Natural killer cell treated with Interleukin-12 subunit alpha and Interleukin-12 subunit beta and Interleukin-15 and Interleukin-18, amount 100 ng/mL, for 72 hours (primary cell): ENCODE results near the gene ERGIC3. TPM values are rescaled to one million over a fixed set of nuclear protein-coding genes. Genes with fewer than 3 reads are reported as not detected.

Experiments
- ATAC-seq, 2 donors: fragments of 150-1000 bp; cut with Tn5 transposase in 1 of 2; sonication (Bioruptor Pico), chemical (Tn5 transposase) in 1 of 2; 2 replicates each; pipeline ENCODE4 v1.10.0; 2021
- DNase-seq: peaks from one replicate; pipeline ENCODE4 v3.0.0; 2022; ENCODE audit warnings: low spot score
- H3K27ac Mint-ChIP-seq, 2 donors: 1 replicate in 1 of 2; 2 replicates in 1 of 2; pipeline ENCODE4 v1.8.0; 2022; ENCODE audit warnings: mixed read lengths in 2 of 2, mild to moderate bottlenecking in 1 of 2, moderate library complexity in 1 of 2
- H3K27me3 Mint-ChIP-seq, 2 donors: 1 replicate in 1 of 2; 2 replicates in 1 of 2; pipeline ENCODE4 v1.8.0; 2022; ENCODE audit warnings: mixed read lengths in 2 of 2
- H3K36me3 Mint-ChIP-seq: one replicate; pipeline ENCODE4 v1.8.0; 2022; ENCODE audit warnings: mixed read lengths
- H3K4me1 Mint-ChIP-seq, 2 donors: 1 replicate in 1 of 2; 2 replicates in 1 of 2; pipeline ENCODE4 v1.8.0; 2022; ENCODE audit warnings: low read depth in 2 of 2, mixed read lengths in 2 of 2, mild to moderate bottlenecking in 1 of 2
- H3K4me3 Mint-ChIP-seq: one replicate; pipeline ENCODE4 v1.8.0; 2022; ENCODE audit warnings: mixed read lengths
- H3K9me3 Mint-ChIP-seq: 2 replicates; pipeline ENCODE4 v1.8.0; 2022; ENCODE audit warnings: mixed read lengths
- total RNA-seq, 2 donors: library from RNA; stranded (reverse); gene quantifications; one replicate each; pipeline ENCODE4 v1.2.3, GENCODE V29; 2022

The ERGIC3 gene
- total RNA-seq, 2 donors from 2014 or later, result 129 to 164 TPM

DNA sequence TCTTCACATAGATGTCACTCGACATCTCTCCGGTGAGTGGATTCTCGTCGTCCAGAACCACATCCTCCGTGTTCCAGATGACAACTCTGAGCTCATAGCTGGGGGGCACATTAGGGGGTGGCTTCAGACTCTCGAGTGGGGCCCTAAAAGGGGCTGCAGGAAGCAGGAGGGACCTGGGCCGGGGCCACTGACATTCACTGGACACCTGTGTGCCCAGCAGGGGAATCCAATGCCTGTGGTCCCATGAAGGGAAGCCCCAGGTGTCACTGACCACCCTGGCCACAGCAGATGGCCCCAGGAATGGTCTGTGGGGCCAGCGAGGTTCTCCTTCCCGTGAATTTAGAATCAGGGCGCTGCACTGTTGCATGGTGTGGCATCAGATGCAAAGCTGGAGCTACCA lies 18.7 kb downstream of the ERGIC3 start:
- no peak for DNase-seq
- H3K9me3 Mint-ChIP-seq, result no peaks in the 10 kb centered on the region
- ATAC-seq, result no peak
- no peaks in the 10 kb centered on the region for H3K36me3 Mint-ChIP-seq
- H3K27me3 Mint-ChIP-seq, result no peaks in the 10 kb centered on the region
- H3K4me1 Mint-ChIP-seq, result peaks cover 2 to 5% of the 10 kb centered on the region in 2 donors
- no peak overlapping the region for H3K4me3 Mint-ChIP-seq
- H3K27ac Mint-ChIP-seq, result no peak overlapping the region

DNA sequence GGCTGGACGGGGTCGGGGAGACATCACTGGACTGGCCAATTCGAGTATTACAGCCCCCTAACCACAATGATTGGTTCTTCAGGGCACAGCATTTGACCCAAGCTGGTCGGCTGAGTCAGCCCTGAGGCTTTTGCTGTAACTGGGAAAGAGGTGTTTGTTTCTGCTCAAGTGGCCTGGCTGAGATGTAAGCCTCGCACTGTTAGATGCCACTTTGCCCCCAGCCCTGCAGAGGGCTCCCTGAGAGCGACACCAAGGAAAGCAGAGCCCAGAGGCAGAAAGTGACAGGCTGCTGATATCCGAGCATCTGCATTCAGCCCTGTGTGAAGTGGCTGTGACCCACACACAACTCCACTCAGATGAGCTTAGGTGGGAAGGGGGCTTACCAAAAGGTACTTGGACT lies 19.4 kb downstream of the ERGIC3 start:
- ATAC-seq (peak; percentile 15 to 52), DNase-seq (no peak)
- H3K27ac Mint-ChIP-seq, result peak overlapping the region in 1 of 2 donors; percentile 59
- no peaks in the 10 kb centered on the region for H3K9me3 Mint-ChIP-seq
- H3K27me3 Mint-ChIP-seq, result no peaks in the 10 kb centered on the region
- H3K36me3 Mint-ChIP-seq, result no peaks in the 10 kb centered on the region
- peaks cover 2 to 5% of the 10 kb centered on the region in 2 donors for H3K4me1 Mint-ChIP-seq
- H3K4me3 Mint-ChIP-seq, result no peak overlapping the region

DNA sequence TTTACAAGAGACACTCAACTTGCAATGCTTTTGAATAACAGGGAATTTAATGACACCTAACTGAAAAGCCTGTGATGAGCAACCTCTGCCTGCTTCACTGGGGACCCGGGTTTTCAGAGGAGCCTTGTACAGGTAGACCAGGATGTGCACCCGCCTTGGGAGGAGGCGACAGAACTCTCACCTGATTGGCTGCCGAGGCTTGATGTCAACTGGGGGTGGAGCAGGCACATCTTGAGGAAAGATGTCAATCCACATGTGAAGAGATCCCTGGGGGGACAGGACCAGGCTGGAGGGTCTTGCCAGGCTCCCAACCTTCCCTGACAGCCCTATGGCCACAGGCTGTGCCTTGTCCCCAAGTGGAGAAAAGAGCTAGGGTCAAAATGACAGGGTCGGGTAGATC lies 19.8 kb downstream of the ERGIC3 start:
- DNase-seq (peak; percentile 38), ATAC-seq (no peak)
- H3K4me3 Mint-ChIP-seq, result no peak overlapping the region
- H3K9me3 Mint-ChIP-seq, result no peaks in the 10 kb centered on the region
- no peaks in the 10 kb centered on the region for H3K36me3 Mint-ChIP-seq
- H3K27me3 Mint-ChIP-seq, result no peaks in the 10 kb centered on the region
- H3K27ac Mint-ChIP-seq, result peak overlapping the region in 1 of 2 donors; percentile 59
- peaks cover 2 to 5% of the 10 kb centered on the region in 2 donors for H3K4me1 Mint-ChIP-seq

DNA sequence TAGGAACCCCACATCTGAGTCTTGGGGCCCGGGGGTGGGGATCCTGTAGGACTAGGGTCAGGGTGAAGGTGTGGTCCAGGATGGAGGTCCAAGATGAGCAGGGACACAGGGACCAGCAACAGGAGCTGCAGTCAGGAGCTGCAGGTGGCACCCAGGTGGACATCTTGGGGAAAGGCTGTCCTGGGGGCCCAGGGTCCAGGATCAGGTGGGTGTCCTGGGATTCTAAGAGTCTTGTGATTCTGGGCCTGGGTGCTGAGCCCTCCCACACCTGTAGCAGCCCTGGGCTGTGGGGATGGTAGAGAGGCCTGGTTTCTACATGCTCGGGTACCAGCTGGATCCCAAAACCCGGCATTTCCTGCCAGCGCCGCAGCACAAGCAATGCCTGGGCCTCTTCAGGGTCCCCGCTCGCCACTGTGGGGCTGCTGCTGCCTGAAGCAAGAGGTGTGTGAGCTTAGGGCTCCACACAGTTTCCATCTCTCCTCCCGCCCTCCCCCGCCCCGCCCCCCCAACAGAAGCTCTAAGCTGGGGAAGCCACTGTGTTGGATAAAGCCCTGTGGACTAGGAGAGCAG lies 20.7 kb downstream of the ERGIC3 start:
- Mint-ChIP-seq H3K27ac (no peak overlapping the region), H3K9me3 (no peaks in the 10 kb centered on the region), H3K36me3 (no peaks in the 10 kb centered on the region), H3K4me1 (peaks cover 2 to 5% of the 10 kb centered on the region in 2 donors), H3K27me3 (peaks cover 3 to 6% of the 10 kb centered on the region in 2 donors), H3K4me3 (no peak overlapping the region)
- peak in 1 of 2 donors; percentile 7 for ATAC-seq
- peak; percentile 3 for DNase-seq

DNA sequence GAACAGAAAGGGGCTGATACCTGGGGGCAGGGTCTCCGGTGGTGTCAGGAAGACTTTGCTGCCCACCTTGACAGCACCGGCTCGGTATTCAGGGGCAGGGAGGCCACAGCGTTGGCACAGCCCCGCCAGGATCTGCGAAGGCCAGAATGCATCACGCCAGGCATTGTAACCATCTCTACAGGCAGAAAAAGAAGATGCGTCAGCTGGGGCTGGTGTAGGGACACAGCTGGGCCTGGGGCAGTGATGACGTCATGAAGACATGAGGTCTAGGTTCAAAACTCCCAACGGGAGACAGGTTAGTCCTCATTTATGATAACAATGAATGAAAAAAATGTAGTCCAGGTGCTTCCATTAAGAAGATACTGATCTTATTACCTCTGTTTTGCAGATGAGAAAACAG lies 22.0 kb downstream of the ERGIC3 start:
- peaks cover 3 to 7% of the 10 kb centered on the region in 2 donors for H3K27me3 Mint-ChIP-seq
- peaks cover 2 to 5% of the 10 kb centered on the region in 2 donors for H3K4me1 Mint-ChIP-seq
- H3K9me3 Mint-ChIP-seq, result no peaks in the 10 kb centered on the region
- H3K4me3 Mint-ChIP-seq, result no peak overlapping the region
- no peaks in the 10 kb centered on the region for H3K36me3 Mint-ChIP-seq
- no peak for DNase-seq
- no peak overlapping the region for H3K27ac Mint-ChIP-seq
- ATAC-seq, result no peak

DNA sequence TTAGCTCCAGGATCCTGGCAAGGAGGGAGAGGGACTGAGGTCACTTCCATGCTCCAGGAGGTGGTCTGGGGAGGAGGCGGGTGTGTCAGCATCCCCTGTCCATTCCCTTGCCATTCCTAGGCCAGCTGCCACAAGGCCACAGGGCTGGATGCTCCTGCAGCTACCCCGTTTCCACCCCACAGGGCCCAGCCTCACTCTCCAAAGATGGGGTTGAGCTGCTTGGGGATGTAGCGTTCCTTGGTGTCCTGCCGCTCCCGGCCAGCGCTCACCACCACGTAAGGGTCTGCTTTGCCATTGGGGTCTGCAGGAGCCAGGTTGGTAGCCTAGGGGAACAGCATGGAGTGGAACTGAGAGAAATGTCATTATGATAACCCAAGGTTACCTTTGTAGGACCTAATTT lies 23.0 kb downstream of the ERGIC3 start:
- no peaks in the 10 kb centered on the region for H3K9me3 Mint-ChIP-seq

DNA sequence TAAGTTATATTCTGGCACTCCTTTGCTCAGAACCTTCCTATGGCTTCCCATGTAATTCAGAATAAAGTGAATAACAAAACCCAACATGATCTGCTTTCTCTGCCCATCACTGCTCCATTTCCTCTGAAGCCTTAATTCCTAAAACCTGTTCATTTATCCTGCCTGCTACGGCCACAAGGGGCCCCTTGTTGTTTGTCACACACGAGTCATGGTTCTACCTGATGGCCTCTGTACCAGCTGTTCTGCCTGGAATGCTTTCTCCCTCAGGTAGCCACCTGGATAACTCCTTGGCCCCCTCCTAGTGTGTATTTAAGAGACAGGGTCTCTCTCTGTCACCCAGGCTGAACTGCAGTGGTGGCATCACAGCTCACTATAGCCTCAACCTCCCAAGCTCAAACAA lies 26.8 kb downstream of the ERGIC3 start:
- ATAC-seq (no peak), DNase-seq (no peak)
- peaks cover 7% of the 10 kb centered on the region for H3K36me3 Mint-ChIP-seq
- H3K27ac Mint-ChIP-seq, result no peak overlapping the region
- H3K4me1 Mint-ChIP-seq, result no peaks in the 10 kb centered on the region
- no peak overlapping the region for H3K4me3 Mint-ChIP-seq
- peaks cover 3 to 7% of the 10 kb centered on the region in 2 donors for H3K27me3 Mint-ChIP-seq
- no peaks in the 10 kb centered on the region for H3K9me3 Mint-ChIP-seq

More for the DNA sequence above, 23.0 kb downstream of the ERGIC3 start:
- peak; percentile 20 for DNase-seq
- no peak overlapping the region for H3K4me3 Mint-ChIP-seq
- H3K4me1 Mint-ChIP-seq, result peaks cover 2 to 5% of the 10 kb centered on the region in 2 donors
- ATAC-seq, result no peak
- peaks cover 3 to 7% of the 10 kb centered on the region in 2 donors for H3K27me3 Mint-ChIP-seq
- no peaks in the 10 kb centered on the region for H3K36me3 Mint-ChIP-seq
- H3K27ac Mint-ChIP-seq, result no peak overlapping the region

DNA sequence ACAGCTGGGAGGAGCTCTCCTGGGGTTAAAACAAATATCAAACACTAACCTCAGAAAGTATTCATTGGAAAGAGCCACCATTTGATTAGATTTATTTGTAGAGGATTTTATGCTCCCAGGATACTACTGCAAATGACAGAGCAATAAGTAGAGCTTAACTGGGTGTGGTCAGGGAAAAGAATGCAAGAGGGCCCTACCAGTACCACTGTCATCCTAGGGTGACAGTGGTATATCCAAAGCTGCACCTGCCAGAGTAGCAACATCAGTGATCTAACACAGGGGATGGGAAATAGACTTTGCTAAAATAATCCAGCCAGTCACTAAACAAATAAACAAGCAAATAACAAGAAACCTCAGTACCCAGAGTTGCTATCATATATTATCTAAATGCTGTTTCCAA lies 29.7 kb downstream of the ERGIC3 start:
- no peak for ATAC-seq
- Mint-ChIP-seq H3K27me3 (peaks cover 6 to 7% of the 10 kb centered on the region in 2 donors), H3K36me3 (peaks cover 7% of the 10 kb centered on the region), H3K27ac (no peak overlapping the region), H3K4me3 (no peak overlapping the region), H3K9me3 (no peaks in the 10 kb centered on the region), H3K4me1 (no peaks in the 10 kb centered on the region)
- DNase-seq, result no peak

DNA sequence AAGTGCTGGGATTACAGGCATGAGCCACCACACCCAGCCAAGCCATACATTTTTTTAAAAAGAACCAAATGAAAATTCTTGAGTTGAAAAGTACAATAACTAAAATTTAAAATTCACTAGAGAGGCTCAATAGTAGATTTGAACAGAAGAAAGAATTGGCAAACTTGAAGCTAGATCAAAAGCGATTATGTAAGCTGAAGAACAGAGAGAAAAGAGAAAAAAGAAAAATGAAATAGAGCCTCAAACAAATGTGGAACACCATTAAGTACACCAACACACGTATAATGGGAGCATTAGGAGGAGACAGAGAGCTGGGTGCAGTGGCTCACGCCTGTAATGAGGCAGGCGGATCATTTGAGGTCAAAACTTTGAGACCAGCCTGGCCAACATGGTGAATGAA lies 31.0 kb downstream of the ERGIC3 start:
- Mint-ChIP-seq H3K4me1 (no peaks in the 10 kb centered on the region), H3K4me3 (no peak overlapping the region), H3K27me3 (peaks cover 0 to 6% of the 10 kb centered on the region in 2 donors), H3K27ac (no peak overlapping the region), H3K9me3 (no peaks in the 10 kb centered on the region), H3K36me3 (peaks cover 7% of the 10 kb centered on the region)
- DNase-seq (no peak), ATAC-seq (no peak)

DNA sequence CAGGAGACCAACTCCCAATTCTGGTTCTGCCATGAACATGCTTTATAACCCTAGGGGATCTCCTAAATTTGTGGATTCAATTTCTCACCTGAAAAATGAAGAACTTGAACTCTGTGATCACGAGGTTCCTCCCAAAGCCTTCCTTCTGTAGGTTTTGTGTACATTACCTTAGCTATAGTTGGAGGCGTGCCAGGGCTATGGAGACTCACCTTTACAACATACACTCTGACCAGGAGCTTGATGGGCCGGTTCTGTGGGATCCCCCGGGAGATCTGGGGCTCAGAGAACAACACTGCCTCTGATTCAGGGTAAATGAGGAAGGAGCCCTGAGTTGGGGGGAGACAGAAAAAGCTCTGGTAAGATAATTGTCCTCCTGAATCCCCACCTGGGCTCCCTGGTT lies 34.1 kb downstream of the ERGIC3 start:
- peaks cover 7% of the 10 kb centered on the region for H3K36me3 Mint-ChIP-seq
- ATAC-seq, result no peak
- peaks cover 0 to 6% of the 10 kb centered on the region in 2 donors for H3K27me3 Mint-ChIP-seq
- no peak overlapping the region for H3K27ac Mint-ChIP-seq
- no peak for DNase-seq
- no peaks in the 10 kb centered on the region for H3K4me1 Mint-ChIP-seq
- no peak overlapping the region for H3K4me3 Mint-ChIP-seq
- no peaks in the 10 kb centered on the region for H3K9me3 Mint-ChIP-seq

DNA sequence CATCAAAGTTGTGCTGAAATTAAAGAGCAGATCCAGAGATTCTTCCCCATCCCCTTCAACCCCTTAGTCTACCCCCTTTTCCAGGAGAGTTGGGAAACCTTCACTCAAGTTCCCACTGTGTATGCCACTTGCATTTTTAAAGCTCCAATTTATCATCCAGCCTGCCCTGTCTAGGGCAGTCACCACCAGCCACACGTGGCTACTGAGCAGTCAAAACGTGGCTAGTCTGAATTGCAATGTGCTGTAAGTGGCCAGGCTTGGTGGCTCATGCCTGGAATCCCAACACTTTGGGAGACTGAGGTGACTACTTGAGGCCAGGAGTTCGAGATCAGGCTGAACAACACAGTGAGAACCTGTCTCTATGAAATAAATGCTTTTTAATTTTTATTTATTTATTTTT lies 34.9 kb downstream of the ERGIC3 start:
- Mint-ChIP-seq H3K27me3 (peaks cover 0 to 6% of the 10 kb centered on the region in 2 donors), H3K9me3 (no peaks in the 10 kb centered on the region), H3K4me1 (no peaks in the 10 kb centered on the region), H3K4me3 (no peak overlapping the region), H3K36me3 (peaks cover 7% of the 10 kb centered on the region), H3K27ac (no peak overlapping the region)
- ATAC-seq (no peak), DNase-seq (no peak)

DNA sequence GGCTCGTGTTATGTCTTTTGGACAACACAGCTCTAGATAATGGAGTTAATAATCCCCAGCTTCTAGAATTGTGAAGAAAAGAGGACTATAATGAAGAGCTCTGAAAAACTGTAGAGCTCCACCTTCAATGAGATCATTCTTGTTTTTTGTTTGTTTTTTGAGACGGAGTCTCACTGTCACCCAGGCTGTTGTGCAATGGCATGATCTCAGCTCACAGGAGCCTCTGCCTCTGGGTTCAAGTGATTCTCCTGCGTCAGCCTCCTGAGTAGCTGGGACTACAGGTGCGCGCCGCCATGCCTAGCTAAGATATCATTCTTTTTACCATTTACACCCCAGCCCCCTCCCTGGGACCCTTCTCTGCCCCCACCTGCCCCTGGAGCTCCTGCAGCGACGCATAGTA lies 36.6 kb downstream of the ERGIC3 start:
- ATAC-seq, result no peak
- H3K9me3 Mint-ChIP-seq, result no peaks in the 10 kb centered on the region
- no peak overlapping the region for H3K27ac Mint-ChIP-seq
- H3K4me3 Mint-ChIP-seq, result no peak overlapping the region
- H3K36me3 Mint-ChIP-seq, result no peaks in the 10 kb centered on the region
- DNase-seq, result no peak
- H3K27me3 Mint-ChIP-seq, result peaks cover 0 to 6% of the 10 kb centered on the region in 2 donors
- H3K4me1 Mint-ChIP-seq, result no peaks in the 10 kb centered on the region

DNA sequence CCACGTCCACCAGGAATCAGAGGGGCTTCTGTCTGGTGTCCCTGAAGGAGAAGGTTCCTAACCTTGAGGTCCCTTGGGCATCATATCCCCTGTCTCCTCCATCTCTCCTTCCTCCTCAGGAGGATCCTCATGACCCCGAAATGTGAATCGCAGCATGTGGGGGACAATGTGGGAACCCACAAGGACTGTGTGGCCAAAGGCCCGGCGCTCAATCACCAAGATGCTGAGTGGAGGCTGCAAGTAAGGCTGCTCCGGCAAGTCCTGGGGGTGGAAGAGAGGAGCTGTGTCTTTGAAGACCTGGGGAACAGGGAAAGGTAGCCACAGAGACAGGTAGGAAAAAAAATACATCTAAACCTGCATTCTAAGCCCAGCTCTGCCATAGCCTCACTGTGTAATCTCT lies 37.3 kb downstream of the ERGIC3 start:
- DNase-seq, result no peak
- Mint-ChIP-seq H3K27me3 (peaks cover 0 to 6% of the 10 kb centered on the region in 2 donors), H3K36me3 (no peaks in the 10 kb centered on the region), H3K27ac (no peak overlapping the region), H3K9me3 (no peaks in the 10 kb centered on the region), H3K4me1 (no peaks in the 10 kb centered on the region), H3K4me3 (no peak overlapping the region)
- no peak for ATAC-seq

DNA sequence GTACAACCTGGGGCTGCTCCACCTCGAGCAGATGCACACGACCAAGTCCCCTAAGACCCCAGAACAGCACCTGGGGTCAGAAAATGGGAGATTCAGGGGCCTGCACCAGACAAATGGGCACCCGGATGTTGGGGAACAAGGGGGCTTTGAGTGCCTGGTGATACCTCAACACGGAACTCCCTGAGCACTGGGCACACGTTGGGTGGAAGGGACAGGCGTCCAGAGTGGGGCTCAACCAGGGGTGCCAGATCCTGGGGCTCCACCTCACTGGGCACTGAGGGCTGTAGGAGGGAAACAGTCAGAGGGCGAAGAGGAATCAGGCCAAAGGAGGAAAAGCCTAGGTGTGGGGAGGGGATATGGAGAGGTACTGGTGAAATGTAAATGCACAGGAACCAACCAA lies 40.3 kb downstream of the ERGIC3 start:
- no peak overlapping the region for H3K4me3 Mint-ChIP-seq
- no peaks in the 10 kb centered on the region for H3K27me3 Mint-ChIP-seq
- no peaks in the 10 kb centered on the region for H3K9me3 Mint-ChIP-seq
- no peaks in the 10 kb centered on the region for H3K4me1 Mint-ChIP-seq
- ATAC-seq, result no peak
- no peak for DNase-seq
- no peaks in the 10 kb centered on the region for H3K36me3 Mint-ChIP-seq
- no peak overlapping the region for H3K27ac Mint-ChIP-seq
